Effector CD4-positive, alpha-beta T cell (primary cell): ENCODE data around the gene NOTCH4.
A peak's percentile ranks its signal among the peaks of the same experiment; 100 is the strongest.
"Not testable (repeated sequence)": the region's sequence is repeated elsewhere in the genome, so short reads cannot be mapped to it uniquely, and the experiment has no call there.

Experiments
- DNase-seq: peaks from one replicate; pipeline ENCODE4 v3.0.0-alpha.2; 2020

Gene NOTCH4

DNA sequence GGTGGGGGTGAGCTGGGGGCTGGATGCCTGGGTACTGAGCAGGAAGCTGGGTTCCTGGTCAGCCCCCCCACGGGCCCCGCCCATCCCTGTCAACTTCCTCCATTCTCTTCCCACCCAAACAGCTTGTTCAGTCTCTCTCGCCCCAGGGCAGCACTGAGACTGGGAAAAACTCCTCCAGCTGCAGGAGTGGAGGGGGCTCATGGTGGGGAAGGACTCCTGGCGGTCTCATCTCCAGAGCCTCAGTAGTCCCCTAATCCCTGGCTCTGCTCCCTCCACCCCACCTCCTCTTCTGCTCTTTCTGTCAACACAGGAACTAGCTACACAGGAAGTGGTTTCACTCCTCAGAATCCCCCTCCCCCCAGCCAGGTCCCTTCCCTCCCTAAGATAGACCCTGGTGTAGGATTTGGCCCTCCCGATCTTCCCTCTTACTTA, 31.2 kb downstream of the NOTCH4 start, which contains the start of gene GPSM3:
Gene GPSM3, minus strand, starts transcription at position 36 of the 432 bp plus-strand sequence. CDS start 130 bp downstream, outside the sequence.
- peak; percentile 39 for DNase-seq

GRCh38 chr6:32191696-32192607, 31.9 kb downstream of the NOTCH4 start:
- no peak for DNase-seq

- no peak for DNase-seq
Measured at GRCh38 chr6:32190911-32191677, 32.8 kb downstream of the NOTCH4 start.

GRCh38 chr6:32190054-32190851, 33.6 kb downstream of the NOTCH4 start, which contains the start of gene PBX2:
Gene PBX2, minus strand, starts transcription at chr6:32190202. Its CDS starts 287 bp downstream, at chr6:32189915.
- peak; percentile 68 for DNase-seq

DNA sequence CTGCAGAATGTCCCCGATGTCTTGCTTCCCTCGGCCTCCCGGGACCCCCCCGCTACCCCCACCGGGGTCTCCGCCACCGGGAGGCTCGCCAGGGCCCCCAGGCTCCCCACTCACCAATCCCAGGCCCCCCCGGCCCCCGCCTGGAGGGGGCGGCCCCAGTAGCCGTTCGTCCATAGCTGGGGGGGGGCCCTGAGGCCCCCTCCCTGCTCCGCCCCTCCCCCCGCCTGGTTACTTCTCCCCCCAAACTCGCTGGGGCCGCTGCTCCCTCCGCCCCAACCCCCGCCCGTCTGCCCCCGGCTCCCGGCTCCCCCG, 34.2 kb downstream of the NOTCH4 start:
- no peak for DNase-seq

DNA sequence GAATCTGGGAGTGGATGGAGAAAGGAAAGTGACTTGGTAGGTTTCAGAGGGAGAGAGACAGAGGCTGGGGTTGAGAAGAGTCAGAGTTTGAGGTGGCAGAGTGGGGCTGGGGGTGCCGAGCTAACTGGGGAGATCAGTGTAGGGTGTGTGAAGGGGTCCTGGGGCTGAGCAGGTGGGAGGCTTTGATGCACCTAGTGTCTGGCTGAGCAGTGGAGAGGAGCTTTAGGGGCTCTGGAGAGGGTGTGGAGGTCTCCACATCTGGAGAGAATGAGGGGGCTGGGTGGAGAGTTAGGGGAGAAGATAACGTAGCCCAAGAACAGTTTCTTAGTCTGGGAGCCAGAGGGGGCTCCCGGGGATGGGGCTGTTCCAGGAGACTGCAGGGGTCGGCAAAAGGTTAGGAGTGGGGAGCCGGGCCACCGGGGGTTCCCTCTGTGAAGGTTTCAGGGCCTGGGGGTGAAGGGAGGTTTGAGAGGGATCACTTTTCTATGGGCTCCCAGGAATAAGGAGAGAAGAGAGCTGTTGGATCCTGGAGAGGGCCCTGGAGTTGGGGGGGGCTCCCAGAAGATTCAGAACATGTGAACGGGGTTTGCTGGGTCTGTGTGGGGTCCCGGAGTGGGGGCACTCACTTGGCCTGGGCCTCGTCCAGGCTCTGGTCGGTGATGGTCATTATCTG, 34.7 kb downstream of the NOTCH4 start:
- no peak for DNase-seq

GRCh38 chr6:32188381-32189068, 35.3 kb downstream of the NOTCH4 start:
- no peak for DNase-seq

DNA sequence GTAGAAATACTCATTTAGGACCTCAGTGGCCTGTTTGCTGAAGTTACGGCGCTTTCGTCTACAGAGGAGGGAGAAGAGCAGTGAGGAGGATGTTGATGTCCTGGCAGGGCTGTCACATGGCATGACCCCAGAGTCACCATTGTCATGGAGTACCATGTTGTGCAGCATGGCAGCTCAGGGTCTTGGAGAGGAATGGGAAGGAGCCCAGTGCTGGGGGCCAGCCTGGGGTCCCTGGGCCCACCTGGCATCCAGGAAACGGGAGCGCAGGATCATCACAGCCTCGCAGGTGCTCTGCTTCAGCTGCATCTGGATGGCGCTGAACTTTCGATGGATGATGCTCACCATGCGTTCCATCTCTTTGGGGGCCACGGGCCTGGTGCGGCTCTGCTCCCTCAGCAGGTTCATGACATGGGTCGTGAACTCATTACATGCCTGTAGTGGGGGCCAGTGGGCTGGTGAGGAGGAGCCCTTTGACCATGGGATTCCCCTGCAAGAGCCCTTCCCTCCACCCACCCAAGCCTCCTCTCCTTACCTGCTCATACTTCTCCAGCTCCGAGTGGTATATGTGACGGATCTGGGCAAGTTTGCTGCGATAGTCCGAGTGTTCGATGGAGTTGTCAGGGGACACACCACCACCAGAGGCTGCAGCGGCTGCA, 36.0 kb downstream of the NOTCH4 start:
- not testable (repeated sequence) for DNase-seq

- DNase-seq, result no peak
Measured at GRCh38 chr6:32187009-32187709, 36.7 kb downstream of the NOTCH4 start.

- DNase-seq, result not testable (repeated sequence)
Measured at GRCh38 chr6:32186151-32186840, 37.6 kb downstream of the NOTCH4 start.

GRCh38 chr6:32185681-32186131, 38.2 kb downstream of the NOTCH4 start:
- peak; percentile 45 for DNase-seq

DNA sequence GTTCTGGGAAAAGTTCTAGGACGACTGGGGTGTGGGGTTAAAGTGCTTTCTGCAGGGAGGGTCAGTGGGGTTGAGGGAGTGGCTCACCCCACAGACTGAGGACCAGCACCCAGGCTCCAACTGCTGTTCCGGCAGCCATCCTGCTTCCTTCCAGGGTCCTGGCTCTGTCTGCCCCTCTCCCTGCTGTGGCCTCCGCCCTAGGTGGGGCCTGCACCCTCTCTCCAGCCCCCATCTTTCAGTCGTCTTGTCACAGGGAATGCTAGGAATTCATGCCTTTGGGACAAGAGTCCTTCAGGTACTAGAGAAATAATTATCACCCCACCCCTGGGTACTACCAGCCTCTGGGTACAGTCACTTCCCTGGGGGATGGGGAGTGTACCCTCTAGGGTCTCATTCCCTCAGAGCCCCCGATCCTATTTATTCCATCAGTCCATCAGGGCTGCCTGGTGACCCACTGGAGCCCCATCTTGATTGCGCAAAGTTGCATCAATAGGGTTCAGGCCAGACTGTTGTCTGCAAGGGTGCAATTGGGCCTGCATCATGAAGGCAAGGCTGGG, 39.7 kb downstream of the NOTCH4 start, which contains the start of gene AGER:
Gene AGER, minus strand, starts transcription at position 170 of the 557 bp plus-strand sequence. Its CDS starts 31 bp downstream, at position 139.
- DNase-seq, result no peak

DNA sequence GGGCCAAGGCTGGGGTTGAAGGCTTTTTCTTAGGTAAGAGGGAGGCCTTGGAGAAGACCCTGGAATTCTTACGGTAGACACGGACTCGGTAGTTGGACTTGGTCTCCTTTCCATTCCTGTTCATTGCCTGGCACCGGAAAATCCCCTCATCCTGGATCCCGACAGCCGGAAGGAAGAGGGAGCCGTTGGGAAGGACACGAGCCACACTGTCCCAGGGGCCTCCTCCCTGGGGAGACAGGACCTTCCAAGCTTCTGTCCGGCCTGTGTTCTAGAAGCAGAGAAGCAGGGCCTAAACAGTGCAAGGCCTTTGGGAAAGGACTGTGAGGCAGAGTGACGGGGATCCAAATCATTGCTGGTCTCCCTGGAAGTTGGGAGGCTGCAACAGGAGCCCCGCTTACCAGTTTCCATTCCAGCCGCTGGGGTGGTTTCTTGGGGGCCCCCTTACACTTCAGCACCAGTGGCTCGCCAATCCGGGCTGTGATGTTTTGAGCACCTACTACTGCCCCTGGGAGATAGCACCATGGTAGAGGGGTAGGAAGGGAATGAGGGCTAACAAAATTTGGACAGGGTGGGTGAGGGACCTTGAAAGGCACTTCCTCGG, 40.3 kb downstream of the NOTCH4 start:
- no peak for DNase-seq

DNA sequence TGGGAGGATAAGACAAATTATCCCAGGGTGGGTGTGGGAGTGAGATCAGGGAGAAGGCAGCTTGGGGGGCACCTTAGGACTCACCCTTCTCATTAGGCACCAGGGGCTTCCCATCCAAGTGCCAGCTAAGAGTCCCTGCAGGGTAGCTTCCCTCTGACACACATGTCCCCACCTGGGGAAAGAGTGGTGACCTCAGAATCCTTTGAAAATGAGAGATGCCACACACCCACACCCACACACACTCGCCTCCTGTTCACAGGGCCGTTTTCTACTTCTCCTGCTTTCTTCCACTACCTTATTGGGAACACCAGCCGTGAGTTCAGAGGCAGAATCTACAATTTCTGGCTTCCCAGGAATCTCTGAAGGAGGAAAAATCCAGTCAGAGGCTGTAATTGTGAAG, 40.8 kb downstream of the NOTCH4 start:
- DNase-seq, result no peak

- no peak for DNase-seq
Measured at GRCh38 chr6:32182555-32182981, 41.3 kb downstream of the NOTCH4 start.

DNA sequence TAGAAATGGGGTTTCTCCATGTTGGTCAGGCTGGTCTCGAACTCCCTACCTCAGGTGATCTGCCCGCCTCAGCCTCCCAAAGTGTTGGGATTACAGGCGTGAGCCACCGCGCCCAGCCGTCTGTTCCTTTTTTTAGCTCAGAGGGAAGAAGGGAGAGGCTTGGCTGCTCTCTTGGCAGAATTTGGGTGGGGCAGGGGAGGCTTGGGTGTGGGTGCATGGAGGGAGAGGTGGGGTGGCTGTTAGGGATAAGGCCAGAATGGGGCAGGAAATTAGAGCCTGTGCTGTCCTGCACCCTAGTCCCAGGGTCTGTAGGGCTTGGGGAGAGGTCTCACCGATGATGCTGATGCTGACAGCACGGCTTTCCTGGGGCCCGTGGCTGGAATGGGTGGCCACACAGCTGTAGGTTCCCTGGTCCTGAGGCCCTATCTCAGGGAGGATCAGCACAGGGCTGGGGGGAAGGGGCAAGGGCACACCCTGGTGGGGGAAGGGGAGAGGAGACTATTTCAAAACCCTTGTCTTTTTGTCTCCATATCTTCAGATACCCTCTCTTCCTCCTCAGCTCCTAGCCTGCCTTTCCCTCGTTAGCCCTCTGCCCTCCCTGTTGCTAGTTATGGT, 41.8 kb downstream of the NOTCH4 start:
- no peak for DNase-seq

DNA sequence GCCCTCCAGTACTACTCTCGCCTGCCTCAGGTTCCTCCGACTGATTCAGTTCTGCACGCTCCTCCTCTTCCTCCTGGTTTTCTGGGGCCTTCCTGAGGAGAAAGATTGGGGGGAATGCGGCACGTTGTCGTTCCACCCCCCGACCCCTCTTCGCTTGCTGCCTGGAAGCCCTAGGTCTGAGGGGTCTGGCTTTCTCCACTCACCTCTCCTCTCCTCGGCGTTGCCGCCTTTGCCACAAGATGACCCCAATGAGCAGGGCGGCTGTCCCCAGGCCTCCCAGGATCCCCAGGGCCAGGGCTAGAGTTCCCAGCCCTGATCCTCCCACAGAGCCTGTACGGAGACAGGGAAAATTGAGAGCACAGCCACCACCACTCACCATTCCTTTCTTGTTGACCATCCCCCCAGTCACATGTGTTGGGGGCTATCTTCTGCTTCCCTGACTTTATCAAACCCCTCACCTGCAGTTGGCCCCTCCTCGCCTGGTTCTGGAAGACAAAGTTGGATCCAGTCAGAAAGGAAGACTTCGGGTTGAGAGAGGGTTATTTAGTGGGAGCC, 42.6 kb downstream of the NOTCH4 start:
- DNase-seq, result no peak
